Measurements from ENCODE around the gene CTBP2. TPM values are rescaled to one million over a fixed set of nuclear protein-coding genes. Genes with fewer than 3 reads are reported as not detected.

CTBP2 gene
- total RNA-seq, 2 experiments from 2014 or later, result 0.17 TPM; not detected in 1

DNA sequence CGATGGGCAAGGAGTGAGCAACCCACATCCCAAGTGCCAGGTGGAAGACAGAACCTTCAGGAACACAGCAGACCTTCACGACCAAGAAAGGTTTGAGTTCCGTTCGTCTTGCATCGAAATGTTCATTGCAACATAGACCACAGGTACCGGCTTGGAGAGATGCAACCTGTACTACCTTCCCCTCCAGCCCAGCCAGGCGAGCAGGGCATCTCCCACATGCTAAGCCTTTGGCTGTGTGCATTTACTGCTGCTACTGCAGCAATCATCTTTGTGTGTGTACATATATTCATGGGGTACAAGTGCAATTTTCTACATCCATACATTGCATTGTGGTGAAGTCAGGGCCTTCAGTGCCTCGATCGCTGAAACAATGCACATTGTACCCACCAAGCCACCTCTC is 58.8 kb downstream of the CTBP2 start:
- no peak overlapping the region for H3K4me3 Mint-ChIP-seq
- no peaks in the 10 kb centered on the region for H3K9me3 Mint-ChIP-seq
- Histone ChIP-seq H3K27ac (ENCODE audit: low read depth in 1 of 2, low read length in 2 of 2) (no peak overlapping the region), H3K9me3 (ENCODE audit: control insufficient read depth in 1 of 2, insufficient read depth in 1 of 2, low read length in 2 of 2) (no peaks in the 10 kb centered on the region), H3K36me3 (ENCODE audit: insufficient read depth, low read length) (no peaks in the 10 kb centered on the region), H3K4me3 (ENCODE audit: low read length) (no peak overlapping the region), H3K4me1 (ENCODE audit: insufficient read depth, low read length) (no peaks in the 10 kb centered on the region), H3K27me3 (ENCODE audit: control insufficient read depth in 1 of 2, insufficient read depth in 2 of 2, low read length in 2 of 2) (no peaks in the 10 kb centered on the region)
- DNase-seq (no peak), ATAC-seq (ENCODE audit: poor library complexity) (no peak)
- H3K27ac Mint-ChIP-seq, result no peak overlapping the region
- POLR2A ChIA-PET, result no interaction called here
- H3K27me3 Mint-ChIP-seq, result no peaks in the 10 kb centered on the region
- intact Hi-C loops (cut with DNase I, micrococcal nuclease), result no loop called here
- CTCF ChIA-PET, result no interaction called here
- H3K4me1 Mint-ChIP-seq (ENCODE audit: low read depth), result no peaks in the 10 kb centered on the region
- no peaks in the 10 kb centered on the region for H3K36me3 Mint-ChIP-seq (ENCODE audit: low read depth)
- TF ChIP-seq, protein P1, sequence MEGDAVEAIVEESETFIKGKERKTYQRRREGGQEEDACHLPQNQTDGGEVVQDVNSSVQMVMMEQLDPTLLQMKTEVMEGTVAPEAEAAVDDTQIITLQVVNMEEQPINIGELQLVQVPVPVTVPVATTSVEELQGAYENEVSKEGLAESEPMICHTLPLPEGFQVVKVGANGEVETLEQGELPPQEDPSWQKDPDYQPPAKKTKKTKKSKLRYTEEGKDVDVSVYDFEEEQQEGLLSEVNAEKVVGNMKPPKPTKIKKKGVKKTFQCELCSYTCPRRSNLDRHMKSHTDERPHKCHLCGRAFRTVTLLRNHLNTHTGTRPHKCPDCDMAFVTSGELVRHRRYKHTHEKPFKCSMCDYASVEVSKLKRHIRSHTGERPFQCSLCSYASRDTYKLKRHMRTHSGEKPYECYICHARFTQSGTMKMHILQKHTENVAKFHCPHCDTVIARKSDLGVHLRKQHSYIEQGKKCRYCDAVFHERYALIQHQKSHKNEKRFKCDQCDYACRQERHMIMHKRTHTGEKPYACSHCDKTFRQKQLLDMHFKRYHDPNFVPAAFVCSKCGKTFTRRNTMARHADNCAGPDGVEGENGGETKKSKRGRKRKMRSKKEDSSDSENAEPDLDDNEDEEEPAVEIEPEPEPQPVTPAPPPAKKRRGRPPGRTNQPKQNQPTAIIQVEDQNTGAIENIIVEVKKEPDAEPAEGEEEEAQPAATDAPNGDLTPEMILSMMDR (IDR thresholded peaks at IDR 0.05), result no peak

DNA sequence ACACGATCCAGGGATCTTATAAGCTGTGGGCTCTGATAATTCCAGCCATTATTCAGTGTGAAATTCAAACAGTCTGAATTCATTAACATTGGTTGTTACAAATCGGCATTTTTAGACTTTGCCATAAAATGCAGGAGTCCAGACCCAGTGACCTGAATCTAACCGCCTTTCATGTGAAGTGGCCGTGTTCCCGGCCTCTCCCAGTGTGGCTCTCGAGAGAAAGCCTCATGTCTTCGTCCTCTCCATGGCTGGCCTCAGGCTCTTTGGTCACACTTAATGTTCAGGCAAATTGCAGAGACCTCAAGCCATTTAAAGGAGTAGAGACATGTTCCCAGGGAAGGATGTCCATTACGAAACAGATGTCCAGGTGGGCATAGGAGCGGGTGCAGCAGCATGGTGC is 59.3 kb downstream of the CTBP2 start:
- POLR2A ChIA-PET, result no interaction called here
- ATAC-seq (ENCODE audit: poor library complexity) (no peak), DNase-seq (no peak)
- CTCF ChIA-PET, result no interaction called here
- no peaks in the 10 kb centered on the region for H3K36me3 Mint-ChIP-seq (ENCODE audit: low read depth)
- Histone ChIP-seq H3K4me3 (ENCODE audit: low read length) (no peak overlapping the region), H3K36me3 (ENCODE audit: insufficient read depth, low read length) (no peaks in the 10 kb centered on the region), H3K27ac (ENCODE audit: low read depth in 1 of 2, low read length in 2 of 2) (no peak overlapping the region), H3K9me3 (ENCODE audit: control insufficient read depth in 1 of 2, insufficient read depth in 1 of 2, low read length in 2 of 2) (no peaks in the 10 kb centered on the region), H3K4me1 (ENCODE audit: insufficient read depth, low read length) (no peaks in the 10 kb centered on the region), H3K27me3 (ENCODE audit: control insufficient read depth in 1 of 2, insufficient read depth in 2 of 2, low read length in 2 of 2) (no peaks in the 10 kb centered on the region)
- no peaks in the 10 kb centered on the region for H3K9me3 Mint-ChIP-seq
- TF ChIP-seq, protein P1 (IDR thresholded peaks at IDR 0.05), result no peak
- no peak overlapping the region for H3K4me3 Mint-ChIP-seq
- intact Hi-C loops (cut with DNase I, micrococcal nuclease), result no loop called here
- no peak overlapping the region for H3K27ac Mint-ChIP-seq
- H3K4me1 Mint-ChIP-seq (ENCODE audit: low read depth), result no peaks in the 10 kb centered on the region
- no peaks in the 10 kb centered on the region for H3K27me3 Mint-ChIP-seq

DNA sequence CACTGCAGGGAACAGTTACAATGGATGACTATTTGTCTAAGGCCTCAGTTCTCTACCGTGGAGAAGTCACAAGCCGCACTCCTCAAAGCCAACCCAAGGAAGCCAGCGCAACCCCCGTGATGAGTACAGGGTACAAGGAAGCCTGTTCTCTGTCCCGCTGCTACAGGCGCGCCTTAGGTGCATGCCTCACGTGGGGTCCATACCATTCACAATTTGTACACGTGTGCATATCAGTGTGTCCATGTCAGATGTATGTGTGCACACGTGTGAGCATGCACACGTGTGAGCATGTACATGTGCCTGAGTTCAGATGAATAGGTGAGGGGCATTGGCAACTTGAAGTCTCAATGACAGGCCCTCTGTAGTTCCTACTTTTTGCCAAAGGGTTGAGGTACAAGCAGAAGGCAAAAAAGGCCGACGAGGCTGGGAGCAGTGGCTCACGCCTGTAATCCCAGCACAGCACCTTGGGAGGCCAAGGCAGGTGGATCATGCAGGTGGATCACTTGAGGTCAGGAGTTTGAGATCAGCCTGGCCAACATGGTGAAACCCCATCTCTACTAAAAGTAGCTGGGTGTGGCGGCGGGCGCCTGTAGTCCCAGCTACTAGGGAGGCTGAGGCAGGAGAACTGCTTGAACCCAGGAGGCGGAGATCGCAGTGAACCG is 62.8 kb downstream of the CTBP2 start:
- DNase-seq (no peak), ATAC-seq (ENCODE audit: poor library complexity) (no peak)
- Mint-ChIP-seq H3K27ac (no peak overlapping the region), H3K9me3 (no peaks in the 10 kb centered on the region), H3K27me3 (no peaks in the 10 kb centered on the region), H3K36me3 (ENCODE audit: low read depth) (no peaks in the 10 kb centered on the region), H3K4me1 (ENCODE audit: low read depth) (no peaks in the 10 kb centered on the region), H3K4me3 (no peak overlapping the region)
- intact Hi-C loops (cut with DNase I, micrococcal nuclease), result no loop called here
- Histone ChIP-seq H3K9me3 (ENCODE audit: control insufficient read depth in 1 of 2, insufficient read depth in 1 of 2, low read length in 2 of 2) (peaks cover 0 to 4% of the 10 kb centered on the region in 2 experiments), H3K36me3 (ENCODE audit: insufficient read depth, low read length) (no peaks in the 10 kb centered on the region), H3K4me1 (ENCODE audit: insufficient read depth, low read length) (no peaks in the 10 kb centered on the region), H3K27ac (ENCODE audit: low read depth in 1 of 2, low read length in 2 of 2) (no peak overlapping the region), H3K27me3 (ENCODE audit: control insufficient read depth in 1 of 2, insufficient read depth in 2 of 2, low read length in 2 of 2) (no peaks in the 10 kb centered on the region), H3K4me3 (ENCODE audit: low read length) (no peak overlapping the region)
- ChIA-PET CTCF (no interaction called here), POLR2A (no interaction called here)
- TF ChIP-seq, protein P1 (IDR thresholded peaks at IDR 0.05), result no peak

Data from CD4-positive, alpha-beta T cell (primary cell).